GM23248 (cell line): ENCODE results near the gene MRPL58.

Experiments
- EZH2 ChIP-seq: fragments of 200-600 bp; sonication (generic); IDR thresholded peaks from 2 replicates; pipeline ENCODE4 v1.6.1; 2018; ENCODE audit warnings: antibody characterized with exemption, mild to moderate bottlenecking; ENCODE audit not compliant: insufficient read depth, poor library complexity, severe bottlenecking
- EZH2phosphoT487 ChIP-seq: fragments of 200-600 bp; sonication (generic); IDR thresholded peaks from 2 replicates; pipeline ENCODE4 v1.6.1; 2018; ENCODE audit warnings: antibody characterized with exemption, moderate library complexity, mild to moderate bottlenecking, low read depth; ENCODE audit not compliant: insufficient read depth

DNA sequence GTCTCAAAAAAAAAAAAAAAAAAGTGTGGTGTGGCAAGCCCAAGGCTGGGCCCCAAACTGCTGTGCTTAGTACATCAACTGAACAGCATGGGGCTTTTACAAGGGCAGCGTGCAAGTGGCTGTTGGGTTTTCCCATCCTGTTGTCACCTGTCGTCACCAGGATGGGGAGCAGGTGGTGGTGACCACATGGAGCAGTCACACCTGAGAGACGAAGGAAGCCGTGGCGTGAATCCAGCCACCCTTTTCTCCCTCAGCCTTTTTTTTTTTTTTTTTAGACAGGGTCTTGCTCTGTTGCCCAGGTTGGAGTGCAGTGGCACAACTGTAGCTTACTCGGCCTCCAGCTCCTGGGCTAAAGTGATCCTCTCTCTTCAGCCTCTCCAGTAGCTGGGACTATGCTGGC is 4.1 kb upstream of the MRPL58 start:
- TF ChIP-seq EZH2 (no peak), EZH2phosphoT487 (no peak)
